NCI-H1092 treated with DMSO at 0.1 percent for 48 hours (cell line): ENCODE results near the gene YARS2.
"Not testable (repeated sequence)": the region's sequence is repeated elsewhere in the genome, so short reads cannot be mapped to it uniquely, and the experiment has no call there.

ENCODE experiments used
- DNase-seq: peaks from one replicate; lab custom pipeline; 2025; lab: John Stamatoyannopoulos, UW

The YARS2 gene

DNA sequence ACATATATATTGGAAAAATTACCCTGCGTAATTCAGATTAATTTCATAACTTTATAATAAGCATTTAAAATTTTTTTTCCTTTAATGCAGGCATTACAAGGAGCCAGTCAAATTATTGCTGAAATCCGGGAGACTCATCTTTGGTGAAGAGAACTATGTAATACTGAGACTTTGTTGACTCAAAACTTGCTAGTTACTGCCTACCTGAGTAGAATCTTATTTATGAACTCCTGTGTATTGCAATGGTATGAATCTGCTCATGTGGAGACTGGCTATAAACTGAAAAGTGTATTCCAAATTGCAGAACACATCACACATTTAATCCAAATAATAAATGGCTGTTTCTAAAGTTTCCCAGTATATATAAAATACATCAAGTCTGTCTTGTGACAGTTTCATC lies 12.4 kb downstream of the YARS2 start:
- DNase-seq: no peak

DNA sequence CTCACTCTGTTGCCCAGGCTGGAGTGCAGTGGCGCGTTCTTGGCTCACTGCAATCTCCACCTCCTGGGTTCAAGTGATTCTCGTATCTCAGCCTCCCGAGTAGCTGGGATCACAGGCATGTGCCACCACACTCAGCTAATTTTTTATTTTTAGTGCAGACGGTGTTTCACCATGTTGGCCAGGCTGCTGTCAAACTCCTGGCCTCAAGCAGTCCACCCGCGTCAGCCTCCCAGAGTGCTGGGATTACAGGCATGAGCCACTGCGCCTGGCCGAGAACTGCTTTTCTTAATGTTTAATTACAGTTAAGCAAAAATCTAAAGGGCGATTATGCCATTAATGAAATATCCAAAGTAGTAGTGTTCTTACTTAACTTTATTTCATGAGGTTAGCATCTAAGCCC lies 13.6 kb downstream of the YARS2 start:
- DNase-seq: no peak

DNA sequence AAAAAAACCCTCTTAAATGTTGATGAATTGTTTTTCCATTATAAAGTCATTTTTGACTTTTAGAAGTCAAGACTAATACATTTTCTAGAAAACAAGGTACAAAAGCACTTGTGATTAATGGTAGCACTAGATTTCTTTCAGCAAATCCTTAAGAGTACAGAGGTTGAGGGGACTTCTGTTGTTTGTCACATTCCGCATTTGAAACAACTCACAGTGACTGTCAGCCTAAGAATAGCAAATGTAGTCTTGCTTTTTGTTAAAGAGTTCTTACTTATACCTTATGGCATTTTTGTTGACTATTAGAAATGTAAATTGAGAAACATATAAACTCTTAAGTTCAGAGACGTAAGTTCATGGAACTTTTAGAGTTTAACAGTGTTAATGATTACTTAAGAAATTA lies 16.4 kb downstream of the YARS2 start:
- no peak for DNase-seq

DNA sequence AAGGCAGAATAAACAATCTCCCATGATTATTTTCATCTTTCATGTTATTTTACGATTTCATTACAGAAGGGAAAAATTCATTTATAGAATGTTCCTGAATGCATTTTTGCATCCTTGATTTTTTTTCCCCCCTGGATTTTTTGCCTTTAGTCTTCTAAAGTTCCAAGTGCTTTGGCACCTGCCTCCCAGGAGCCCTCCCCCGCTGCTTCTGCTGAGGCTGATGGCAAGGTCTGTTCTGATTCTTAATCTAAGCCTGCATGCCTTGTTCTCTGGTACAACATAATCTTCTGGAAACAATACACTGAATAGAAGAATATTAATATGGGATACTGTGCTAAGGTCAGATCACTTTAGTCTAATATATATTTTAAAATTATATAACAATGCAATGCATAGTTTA lies 18.0 kb downstream of the YARS2 start:
- no peak for DNase-seq

DNA sequence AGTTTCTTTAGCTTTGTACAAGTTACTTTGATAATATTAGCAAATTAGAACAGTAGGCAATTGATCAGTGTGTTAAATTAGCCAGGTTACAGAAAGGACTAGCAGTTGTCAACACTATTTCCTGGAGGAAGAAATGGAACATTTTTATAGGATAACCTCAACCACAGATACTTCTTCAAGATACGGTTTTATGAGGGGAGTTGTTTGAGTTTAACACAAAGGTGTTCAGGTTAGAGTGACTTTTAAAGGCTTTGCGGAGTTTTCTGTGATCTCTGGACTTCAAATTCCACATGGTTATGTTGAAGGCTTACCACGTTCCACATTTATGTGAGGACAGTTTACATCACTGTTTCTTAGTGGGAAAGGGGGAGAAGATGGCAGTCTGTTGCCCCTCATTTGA lies 19.3 kb downstream of the YARS2 start:
- no peak for DNase-seq

DNA sequence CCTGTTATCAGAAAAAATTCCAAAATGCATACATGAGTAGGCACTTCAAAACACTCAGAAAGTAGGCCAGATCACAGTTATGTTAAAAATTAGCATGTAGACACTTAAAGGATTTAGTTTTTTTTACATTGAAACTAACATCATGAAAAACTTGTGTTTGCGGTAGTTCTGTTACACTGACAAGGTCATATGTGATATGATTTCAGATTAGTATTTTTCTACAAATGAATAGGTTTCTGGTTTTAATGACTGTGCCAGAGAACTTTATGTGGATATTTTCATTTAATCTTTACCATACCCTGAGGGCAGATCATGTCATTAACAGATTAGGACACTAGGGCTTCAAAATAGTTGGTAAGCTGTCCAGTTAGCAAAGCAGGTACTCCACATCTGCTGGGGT lies 20.7 kb downstream of the YARS2 start:
- no peak for DNase-seq

DNA sequence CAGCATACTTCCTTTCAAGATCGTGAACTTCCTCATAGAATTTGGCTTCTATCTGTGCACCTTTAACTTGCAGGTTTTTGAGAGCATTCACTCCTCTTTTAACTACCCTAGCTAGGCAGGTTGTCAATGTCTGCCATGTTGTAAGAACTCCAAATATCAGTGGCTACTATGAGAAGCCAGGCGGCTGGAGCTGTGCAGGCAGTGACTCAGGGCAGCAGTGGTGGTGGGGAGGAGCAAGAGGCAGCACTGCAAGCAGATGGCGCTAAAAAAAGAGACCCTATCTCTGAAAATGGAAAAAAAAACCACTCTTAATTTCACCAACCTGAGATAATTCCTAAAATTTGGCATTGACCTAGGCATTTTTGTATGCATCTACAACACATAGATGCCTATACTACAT lies 28.5 kb downstream of the YARS2 start:
- no peak for DNase-seq

DNA sequence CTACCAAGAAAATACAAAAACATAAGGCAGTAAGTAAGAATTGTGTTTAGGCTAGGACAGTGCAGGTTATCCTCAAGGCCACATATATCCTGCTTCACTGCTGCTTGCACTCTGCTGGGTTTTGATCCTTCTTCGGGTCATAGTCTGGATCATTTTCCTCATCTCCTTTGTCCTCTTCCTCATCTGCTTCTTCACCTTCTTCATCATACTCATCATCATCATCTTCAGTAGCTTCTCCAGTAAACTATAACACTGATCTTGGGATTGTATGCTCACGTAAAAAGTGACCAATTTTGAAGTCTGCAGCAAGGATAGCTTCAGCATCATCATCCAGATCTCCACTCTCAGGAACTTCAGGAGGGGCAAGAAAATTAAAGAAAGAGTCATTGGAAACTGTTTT lies 29.4 kb downstream of the YARS2 start:
- no peak for DNase-seq

DNA sequence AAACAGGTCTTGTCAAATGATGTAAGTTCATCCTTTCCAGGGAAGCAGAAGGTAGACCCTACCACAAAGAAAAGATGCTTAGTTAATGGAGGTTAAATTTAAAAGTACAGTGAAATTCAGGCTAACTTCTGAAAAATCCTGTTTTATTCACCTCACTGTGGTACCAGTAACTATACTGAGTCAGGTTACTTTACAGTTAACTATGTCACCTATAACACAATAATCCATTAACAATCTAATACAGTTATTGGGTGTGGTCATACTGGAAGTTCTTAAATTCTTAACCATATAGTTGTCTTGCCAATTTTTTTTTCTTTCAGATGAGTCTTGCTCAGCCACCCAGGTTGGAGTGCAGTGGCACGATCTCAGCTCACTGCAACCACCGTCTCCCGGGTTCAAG lies 30.4 kb downstream of the YARS2 start:
- not testable (repeated sequence) for DNase-seq

DNA sequence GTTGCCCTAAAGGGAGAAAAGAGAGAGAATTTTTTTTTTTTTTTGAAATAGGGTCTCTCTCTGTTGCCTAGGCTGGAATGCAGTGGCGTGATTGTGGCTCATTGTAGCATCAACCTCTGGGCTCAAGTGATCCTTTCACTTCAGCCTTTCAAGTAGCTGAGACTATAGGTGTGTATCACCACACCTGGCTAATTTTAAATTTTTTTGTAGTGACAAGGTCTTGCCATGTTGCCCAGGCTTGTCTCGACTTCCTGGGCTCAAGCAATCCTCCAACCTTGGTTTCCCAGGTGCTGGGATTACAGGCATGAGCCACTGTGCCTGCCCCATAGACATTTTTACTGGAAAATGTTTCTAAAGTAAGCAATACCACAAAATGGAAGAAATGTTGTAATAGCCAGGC lies 36.8 kb downstream of the YARS2 start:
- DNase-seq: no peak

DNA sequence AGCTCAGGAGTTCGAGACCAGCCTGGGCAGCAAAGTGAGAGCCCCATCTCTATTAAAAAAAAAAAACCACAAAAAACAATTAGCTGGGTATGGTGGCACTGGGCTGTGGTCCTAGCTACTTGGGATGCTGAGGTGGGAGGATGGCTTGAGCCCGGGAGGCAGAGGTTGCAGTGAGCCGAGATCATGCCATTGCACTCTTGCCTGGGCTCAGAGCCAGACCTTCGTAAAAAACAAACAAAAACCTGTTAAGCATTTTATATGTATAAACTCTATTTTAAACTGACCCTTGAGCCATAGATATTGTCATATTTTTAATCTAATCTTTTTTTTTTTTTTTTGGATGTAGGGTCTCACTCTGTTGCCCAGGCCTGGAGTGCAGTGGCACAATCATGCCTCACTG lies 40.9 kb downstream of the YARS2 start:
- no peak for DNase-seq

DNA sequence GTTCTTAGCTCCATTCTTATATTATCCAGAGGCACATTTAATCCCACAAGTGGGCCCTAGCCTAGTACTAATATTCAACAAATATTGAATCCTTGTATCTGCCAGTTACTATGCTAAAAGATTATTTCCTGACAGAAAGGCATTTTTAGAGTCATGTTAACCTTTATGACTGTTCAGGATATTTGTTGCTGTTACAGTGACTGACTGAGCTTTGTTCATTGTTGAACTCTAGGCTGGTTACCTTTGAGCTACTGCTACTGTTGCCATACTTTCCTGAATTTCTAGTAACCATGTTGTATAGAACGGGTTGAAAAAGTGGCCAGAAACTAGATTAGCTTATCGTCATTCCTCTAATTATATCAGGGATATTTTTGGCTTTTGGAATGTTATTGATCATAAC lies 46.8 kb downstream of the YARS2 start:
- DNase-seq: no peak

DNA sequence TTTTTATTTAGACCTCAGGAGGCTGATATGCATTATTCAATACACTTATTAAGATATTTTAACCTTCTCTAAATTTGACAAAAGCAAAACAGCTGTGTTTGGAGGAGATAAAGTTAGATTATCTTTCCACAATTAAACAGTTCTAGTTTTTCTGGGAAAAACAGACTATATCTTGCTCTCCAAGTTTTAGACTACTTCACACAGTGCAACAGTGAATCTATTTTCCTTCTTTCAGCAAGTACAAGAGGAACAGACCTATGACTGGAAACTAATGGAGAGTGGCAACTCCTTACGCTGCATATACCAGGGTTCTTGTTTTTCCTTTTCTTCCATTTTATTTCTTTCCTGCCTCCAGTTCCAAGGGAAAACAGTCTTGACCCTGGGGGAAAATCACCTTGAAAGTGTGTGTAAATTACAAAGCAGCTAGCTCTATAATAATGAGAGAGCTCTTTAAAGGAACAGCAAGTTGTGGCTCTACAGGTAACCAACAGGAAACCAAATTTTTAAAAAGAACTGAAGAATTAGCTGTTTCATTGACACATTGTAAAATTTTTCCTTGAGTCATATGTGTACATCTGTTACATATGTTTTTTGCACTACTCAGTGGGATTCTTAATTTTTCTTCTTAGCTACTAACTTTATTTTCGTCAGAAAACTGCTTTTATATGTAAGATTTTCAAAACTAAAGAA lies 49.2 kb downstream of the YARS2 start:
- DNase-seq: no peak

DNA sequence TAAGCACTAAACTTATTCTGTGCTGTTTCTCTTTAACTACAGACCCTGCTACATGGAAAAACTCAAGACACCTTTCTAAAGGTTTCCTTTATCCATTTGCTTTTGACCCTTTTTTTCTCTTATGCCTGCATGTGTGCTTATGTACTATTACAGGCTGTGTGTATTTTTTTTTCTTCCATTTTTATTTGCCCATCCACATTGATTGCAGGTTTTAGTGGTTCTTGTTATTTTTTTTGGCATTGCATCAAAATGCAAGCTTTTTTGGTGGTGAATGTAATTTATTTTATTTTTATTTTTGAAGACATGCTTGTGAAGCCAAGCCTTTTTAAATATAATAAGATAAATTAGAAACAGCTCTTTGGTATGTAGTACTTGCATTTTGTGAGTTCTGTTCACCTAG lies 49.9 kb downstream of the YARS2 start:
- no peak for DNase-seq

DNA sequence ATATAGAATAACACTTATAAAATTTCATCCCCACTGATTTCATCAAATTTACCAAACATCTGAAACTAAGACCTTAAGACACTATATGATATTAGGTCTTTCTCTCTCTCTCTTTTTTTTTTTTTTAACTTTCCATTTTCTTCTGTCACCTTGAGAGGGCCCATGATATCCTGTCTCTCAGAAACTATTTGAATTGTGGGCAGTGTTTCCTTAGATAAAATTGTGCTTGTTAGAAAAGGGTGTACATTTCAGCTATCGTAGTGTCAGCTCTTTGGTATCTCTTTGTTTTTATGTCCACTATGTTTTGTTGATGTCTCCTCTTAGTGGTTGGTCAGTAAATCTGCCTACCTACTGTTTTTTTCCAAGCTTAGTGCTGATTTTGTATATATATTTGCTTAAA lies 52.8 kb downstream of the YARS2 start:
- DNase-seq: no peak

DNA sequence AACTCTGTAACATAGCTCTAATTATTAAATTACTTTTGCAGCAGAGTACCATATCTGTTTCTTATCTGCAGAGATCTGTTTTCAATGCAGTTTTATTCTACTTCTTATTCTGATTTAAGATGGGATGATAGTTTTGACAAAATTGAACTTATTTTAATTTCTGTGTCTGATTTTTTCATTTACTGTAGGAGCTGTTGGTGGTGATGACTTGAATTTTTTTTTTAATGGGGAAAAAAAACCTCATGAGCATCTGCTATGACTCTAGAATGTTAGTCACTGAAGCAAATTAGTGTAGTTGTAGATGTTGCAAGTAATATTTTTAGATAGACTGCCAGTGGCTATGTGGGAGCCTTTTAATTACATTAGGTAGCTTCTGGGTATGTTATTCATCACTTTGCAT lies 53.2 kb downstream of the YARS2 start:
- no peak for DNase-seq

DNA sequence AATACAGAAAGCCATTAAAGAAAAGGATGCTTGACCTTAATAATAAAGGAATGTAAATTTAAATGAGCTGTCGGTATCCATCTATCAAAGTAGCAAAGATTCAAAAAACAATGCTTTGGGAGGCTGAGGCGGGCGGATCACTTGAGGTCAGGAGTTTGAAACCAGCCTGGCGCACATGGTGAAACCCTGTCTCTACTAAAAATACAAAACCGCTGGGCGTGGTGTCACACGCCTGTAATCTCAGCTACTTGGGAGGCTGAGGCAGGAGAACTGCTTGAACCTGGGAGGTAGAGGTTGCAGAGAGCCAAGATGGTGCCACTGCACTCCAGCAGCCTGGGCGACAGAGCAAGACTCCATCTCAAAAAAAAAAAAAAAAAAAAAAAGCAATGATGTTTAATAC lies 56.3 kb downstream of the YARS2 start:
- not testable (repeated sequence) for DNase-seq

DNA sequence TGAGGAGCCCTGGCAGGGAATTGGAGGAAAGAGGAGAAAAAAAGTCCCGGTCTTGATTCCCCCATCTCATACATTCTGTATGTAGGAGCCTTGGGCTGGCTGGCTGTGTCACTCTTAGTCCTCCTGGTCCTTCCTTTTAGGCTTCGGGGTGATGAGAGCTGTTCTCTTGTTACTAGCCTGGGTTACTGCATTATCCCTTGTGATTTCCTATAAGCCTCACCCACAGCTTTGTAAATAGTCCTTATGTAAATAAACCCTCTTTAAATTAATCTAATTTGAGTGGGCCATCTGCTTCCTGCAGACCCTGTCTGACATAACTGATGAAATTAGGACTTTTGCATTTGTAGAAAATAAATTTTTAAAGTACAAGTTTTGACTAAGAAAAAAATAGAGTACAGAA lies 57.4 kb downstream of the YARS2 start:
- peak; percentile 64 for DNase-seq

DNA sequence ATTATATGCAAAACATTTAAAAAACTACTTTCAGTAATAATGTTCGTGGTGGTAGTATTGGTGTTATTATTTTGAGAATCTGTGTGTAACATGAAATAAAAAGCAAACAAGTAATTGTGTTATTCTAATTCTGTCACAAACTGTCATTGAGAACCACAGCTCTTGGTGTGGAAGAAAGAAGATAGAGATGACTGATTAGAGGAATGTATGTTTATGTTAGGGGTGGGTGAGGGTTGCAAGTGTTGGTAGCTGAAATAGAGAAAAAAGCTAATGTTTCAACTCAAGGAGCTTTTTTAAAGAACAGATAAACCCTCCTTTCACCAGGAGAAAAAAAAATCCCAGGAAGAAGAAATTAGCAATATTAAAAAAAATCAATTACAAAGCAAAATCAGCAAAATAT lies 58.3 kb downstream of the YARS2 start:
- DNase-seq: no peak
